Measurements from ENCODE around the gene KRCC1.
A peak's percentile ranks its signal among the peaks of the same experiment; 100 is the strongest.

KRCC1 gene

DNA sequence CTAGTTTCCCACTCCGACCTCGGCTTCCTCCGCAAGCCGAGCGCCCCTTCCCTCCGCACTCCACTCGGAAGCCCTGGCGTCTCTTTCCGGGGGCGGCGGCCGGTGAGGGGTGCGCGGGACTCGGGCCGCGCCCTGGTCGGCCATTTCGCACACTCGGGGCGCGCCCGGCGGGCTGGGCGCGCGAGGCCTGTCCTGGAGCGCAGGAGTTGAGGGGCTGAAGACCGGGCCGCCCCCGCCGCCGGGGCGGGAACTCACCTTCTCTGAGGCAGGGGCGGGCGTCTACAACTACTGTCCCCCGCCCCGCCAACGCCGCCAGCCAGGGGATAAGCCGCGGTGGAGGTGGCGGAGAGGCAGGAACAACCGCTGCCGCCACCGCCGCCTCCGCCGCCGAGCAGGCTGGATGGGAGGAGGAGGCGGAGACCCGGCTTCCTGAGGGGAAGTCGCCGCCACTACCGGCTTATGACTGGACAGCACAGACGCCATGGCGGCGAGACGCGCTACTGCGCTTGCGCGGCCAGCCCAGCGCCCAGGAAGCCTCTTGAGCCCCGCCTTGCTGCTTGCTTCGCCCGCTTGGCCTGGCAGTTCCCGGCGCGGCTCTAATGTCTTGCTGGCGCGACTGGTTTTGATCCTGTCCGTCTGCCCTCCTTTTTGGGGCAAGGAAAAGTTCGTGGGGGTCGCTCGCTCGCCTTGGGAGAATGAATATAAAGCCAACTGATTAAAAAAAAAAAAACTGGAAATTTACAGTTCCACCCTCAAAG, at the start of gene KRCC1:
KRCC1 (minus strand) TSS at position 413 of the 758 bp plus-strand sequence. CDS start 27,220 bp downstream, outside the sequence.
- DNase-seq: peak; percentile 93

DNA sequence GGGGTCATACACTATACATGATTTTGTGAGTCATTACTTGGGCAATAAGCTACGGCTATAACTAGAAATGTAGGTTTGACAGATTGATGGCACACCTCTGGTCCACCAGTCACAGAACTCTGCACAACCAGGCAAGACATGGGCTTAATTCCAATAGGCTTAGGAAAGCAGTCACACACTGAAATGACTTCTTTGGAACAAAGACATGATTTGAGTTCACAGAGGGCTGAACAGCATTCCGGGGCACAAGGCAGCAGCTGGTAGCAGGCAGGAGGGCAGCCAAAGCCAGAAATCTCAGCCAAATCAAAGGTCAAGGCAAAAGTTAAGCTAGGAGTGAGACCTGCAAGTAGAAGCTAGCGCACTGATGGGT, 44.9 kb upstream of the KRCC1 start:
- DNase-seq: no peak

DNA sequence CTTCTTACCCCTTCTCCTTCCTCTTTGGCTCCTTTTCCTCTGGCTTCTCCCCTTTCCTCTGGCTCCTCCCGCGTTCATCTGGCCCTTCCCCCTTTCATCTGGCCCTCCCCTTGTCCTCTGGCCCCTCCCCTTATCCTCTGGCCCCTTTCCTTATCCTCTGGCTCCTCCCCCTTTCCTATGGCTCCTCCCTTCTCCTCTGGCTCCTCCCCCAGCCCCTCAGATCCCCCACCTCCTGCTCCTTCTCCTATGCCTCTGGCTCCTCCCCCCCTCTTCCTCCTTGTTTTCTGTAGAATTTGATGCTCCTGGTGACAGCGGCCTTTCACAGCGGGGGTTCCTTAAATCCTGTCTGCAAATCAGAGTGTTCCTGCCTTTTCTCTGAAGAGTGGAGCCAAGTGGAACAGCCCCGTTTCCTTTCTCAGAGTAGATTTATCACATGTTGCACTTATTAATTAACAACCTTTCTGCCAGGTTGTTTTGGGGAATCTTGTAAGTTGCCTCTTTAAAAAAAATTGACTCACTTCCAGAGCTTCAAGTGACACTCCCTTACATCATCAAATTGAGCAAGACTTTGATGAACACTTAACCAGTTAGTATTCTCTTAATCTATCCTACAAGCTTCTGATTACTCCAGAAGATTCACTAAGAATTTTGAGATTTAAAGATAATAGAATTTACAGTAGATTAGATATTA, 44.4 kb upstream of the KRCC1 start:
- DNase-seq: no peak

DNA sequence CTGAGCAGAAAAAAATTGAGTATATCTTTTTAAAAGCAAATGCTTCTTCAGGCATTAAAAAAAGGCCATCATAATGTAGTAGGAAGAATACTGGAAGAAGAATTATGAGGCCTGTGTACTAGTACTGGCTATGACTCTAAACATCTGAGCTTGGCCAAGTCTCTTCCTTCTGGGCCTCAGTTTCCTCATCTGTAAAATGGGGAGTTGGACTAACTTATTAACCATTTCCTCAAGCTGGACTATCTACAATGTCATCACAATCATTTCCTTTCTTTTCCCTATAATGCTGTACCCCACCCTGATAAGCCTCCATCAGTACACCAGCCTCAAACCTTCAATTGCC, 42.9 kb upstream of the KRCC1 start:
- DNase-seq: no peak

DNA sequence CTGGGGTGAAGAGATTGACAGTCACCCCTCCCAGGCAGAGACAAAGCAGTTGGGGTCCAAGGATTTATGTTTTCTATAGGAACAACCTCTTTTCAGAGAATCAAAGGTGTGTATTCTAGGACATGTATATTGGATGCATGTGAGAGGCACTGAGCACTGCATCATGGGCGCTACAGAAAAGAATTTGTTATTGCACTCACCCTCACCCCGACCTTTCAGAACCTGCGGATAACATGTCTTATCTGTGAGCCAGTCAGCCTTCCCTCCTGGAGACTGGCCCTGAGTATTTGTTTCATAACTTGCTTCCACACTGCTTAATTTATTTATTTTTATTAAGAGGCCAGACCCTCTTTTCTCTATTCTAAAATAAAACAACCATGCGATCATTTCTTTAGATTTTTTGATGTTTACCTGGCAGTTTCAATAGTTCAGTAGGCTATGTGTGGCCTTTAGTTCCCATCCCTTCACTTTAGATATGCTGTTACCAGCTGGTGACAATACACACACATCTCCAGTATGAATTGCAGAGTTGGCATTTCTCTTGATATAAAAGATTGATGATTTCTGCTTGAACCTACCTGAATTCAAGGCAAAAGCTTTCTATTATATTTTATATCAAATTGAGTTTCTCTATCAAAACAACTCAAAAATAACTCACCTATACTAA, 42.4 kb upstream of the KRCC1 start:
- DNase-seq: no peak

DNA sequence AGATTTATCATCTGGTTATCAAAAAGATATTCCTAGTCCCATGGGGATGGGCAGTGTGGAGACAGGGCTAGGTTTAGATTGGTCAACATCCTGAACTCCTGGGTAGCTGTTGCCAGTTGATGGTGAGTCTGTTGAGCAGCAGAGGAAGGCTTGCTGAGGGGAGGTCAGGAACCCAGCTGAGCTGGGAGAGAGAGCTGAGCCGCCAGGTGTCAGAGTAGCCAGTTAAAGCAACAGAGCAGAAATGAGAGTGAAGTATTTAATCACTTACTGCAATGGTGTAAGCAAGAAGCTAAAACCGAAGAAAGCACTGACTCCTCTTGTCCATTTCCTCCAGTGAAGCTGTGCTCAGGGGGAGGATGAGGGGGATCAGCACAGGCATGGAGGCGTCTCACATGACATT, 41.6 kb upstream of the KRCC1 start:
- no peak for DNase-seq

DNA sequence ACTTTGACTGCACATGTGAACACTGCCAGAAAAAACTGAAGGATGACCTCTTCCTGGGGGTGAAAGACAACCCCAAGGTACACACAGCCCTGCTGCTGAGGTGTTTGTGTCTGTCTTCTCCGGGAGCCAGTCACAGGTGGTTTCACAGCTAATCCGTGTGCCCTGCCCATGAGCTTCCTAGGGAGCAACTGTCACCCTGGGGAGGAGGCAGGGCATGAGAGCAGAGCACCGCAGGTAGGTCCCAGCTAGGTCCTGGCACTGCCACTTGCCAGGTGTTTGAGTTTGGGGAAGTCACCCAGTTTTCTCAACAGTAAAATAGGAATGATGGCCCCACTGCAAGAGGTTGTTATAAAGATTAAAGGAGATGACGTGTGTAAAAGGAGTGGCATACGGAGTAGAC, 41.1 kb upstream of the KRCC1 start:
- no peak for DNase-seq

DNA sequence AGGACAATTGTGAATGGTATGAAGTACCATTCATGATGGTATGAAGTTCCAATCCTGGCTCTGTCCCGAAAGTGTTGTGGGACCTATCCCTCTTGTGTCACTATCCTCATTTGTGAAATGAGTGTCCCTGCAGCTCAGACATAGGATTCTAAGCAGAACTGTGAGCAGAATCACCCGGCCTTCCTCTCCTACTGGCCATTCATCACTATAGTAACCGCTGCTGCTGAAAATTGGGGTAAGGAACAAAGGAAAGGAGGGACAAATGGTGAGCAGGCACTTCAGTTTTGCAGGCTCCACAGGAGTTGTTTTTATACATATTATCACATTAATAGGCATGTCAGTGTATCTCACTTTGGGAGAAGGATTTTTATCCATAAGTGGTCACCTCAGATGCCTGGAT, 39.4 kb upstream of the KRCC1 start:
- DNase-seq: no peak

DNA sequence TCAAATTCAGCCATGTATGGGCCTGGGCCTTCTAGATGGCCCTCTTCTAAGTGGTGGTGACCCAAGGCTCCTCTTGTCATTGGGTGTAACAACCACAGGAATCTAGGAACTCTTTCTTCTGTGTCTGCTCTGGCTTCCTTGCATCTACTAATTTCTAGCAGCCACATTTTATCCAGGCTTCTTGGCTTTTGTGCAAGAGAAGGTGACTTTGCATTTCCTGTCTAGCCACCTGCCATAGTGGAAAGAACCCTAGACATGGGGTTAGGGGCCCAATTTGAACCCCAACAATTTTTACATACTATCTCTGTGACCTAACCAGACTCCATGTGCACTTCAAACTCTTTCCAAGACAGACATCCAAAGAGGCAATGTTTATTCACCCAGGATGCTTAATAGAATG, 37.2 kb upstream of the KRCC1 start:
- no peak for DNase-seq

DNA sequence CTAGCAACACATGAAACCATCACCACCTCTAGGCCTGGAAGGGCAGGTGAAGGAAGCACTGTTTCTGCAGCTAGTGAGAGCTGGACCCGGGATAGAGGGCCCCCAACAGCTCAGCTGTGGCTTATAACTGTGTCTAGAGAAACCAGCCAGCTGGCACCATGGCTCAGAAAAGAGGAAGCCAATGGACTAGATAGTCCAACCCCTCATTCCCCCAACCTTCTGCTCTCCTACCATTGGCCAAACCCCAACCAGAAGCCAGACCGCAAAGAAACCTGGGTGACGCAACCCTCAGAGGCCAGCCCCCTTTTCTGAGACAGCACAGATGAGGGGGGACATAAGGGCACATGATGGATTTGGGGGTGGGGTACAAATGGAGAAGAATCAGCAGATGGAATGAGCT, 36.4 kb upstream of the KRCC1 start:
- DNase-seq: no peak

DNA sequence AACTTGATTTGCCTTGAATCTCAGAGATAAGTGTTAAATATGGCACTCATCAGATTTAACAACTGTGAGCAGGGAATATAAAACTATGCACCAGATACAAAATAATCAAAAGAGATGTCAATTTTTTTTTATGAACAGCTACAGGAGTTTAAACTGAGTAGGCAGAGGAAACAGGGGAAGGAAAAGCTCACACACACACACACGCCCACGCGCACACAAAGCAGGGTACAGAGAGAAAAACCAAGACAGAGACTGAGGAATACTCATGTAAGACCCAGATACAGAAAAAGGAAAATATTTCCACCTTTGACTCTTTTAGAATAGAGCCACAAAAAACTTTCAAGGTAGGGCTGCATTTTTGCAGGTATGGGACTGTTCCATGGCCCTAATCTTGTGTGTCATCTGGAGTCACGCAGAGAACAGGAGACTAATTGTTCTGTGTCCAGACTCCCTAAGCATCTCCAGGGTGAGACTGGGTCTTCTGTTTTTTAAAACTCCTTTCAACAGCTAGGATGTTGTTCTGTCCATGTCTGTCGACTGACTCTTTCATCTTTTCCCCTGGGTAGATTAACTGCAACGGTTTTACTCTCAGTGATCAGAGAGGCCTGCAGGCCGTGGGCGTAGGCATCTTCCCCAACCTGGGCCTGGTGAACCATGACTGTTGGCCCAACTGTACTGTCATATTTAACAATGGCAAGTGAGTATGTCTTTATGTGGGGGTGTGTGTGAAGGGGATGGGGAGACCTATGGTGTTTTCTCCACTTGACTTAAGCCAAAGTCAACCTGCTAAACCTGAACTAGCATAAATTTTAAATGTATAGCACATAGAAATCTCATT, 35.1 kb upstream of the KRCC1 start:
- peak; percentile 53 for DNase-seq

DNA sequence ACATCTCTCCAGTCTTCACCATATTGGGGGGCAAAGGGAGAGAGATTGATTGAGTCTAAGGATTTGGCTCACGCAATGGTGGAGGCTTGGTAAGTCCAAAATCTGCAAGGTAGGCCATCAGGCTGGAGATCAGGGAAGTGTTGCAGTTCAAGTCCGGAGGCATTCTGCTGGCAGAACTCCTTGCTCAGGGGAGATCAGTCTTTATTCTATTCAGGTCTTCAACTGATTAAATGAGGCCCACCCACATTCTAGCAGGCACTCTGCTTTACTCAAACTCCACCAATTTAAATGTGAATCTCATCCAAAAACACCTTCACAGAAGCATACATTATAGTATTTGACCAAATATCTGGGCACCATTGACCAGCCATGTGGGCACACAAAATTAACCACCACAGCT, 33.4 kb upstream of the KRCC1 start:
- no peak for DNase-seq

DNA sequence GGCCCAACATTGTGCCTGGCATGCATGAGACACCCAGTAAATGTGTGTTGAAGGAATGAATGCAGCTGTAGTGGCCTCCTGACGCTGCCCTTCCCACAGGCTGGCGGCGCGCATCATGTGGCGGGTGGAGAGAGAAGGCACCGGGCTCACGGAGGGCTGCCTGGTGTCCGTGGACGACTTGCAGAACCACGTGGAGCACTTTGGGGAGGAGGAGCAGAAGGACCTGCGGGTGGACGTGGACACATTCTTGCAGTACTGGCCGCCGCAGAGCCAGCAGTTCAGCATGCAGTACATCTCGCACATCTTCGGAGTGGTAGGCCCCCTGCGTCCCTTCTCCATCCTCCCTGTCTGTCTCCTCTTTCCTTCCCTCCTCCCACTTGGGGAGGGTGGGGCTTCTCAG, 32.2 kb upstream of the KRCC1 start:
- no peak for DNase-seq

DNA sequence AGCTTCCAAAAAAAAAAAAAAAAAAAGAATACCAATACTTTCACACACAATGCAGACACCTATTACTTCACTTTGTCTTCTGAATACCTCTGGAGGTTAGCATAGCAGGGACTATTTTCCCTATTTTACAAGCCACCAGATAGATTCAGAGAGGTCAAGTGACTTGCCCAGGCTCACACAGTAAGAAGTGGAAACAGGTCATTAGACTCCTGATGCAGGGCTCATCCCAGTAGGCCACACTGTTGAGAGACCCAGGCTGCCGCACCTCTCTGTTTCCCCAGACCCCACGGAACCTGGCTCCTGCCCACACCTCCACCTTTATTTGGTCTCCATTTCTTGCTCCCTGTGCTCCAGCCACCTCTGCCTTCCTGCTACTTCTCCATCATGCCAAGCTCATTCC, 31.5 kb upstream of the KRCC1 start:
- no peak for DNase-seq

DNA sequence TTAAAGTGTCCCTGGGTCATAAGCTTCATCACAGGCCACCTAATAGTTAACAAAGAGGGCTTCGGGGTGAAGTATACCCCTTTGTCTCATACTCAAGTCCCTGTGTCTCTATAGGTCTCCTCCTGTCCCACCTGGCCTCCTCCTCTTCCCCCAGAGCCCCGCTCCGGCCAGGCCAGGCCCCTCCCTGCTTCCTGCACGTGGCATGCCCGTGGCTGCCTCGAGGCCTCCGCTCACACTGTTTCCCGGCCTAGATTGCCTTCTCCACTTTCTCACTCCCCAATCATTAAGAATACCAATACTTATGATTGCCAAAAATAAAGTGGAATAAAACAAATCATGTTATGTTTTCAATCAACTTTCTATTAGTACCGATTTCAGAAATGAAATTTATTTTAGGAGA, 30.8 kb upstream of the KRCC1 start:
- DNase-seq: no peak

DNA sequence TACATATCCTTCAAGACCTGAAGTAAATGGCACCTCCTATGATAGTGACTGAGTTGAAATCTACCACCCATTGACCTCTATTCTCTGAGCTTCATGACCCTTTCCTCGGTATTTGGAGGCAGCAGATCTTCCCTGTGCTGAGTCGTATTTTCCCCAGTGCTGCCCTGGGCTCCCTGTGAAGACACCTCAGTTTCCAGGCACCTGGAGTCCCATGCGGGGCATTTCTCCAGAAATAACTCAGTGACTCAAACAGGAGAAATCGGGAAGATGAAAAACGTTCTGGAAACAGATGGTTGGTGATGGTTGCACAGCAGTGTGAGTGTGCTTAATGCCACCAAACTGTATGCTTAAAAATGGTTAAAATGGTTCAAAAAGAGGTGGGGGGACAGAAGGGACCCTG, 30.0 kb upstream of the KRCC1 start:
- no peak for DNase-seq

DNA sequence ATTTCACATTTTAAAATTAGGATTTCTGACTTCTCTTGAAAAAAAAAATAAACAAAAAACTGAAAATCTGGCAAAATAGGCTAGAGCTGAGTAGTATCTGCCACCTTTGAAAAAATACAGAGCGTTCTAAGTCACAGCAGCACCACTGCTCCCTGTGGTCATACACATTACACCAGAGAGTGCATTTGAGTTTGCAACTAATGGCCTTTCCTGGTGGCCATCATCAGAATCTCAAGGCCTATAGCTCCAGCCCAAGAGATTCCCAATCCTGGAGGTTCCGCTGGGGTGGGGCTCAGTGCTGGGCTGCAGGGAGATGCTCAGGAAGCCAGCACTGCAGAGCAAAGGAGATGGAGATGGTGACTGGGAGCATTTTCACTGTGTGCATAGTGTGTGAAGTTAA, 29.5 kb upstream of the KRCC1 start:
- DNase-seq: no peak

DNA sequence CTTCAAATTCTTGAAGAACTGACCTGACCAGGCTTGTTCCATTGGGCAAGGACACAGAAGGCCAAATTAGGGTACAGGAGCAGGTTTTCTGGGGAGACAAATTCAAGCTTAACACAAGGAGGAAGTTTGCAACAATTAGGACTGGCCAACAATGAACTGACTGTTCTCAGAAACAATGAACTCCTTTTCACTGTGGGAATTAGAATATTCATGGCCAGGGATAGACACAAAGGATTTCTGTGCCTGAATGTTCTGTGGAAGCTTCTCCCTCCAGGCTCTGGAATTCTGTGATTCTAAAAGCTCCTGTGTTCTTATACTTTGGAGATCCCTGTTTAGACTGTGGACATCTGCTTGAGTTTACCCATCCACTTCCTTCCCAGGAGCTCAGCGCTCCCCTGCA, 27.2 kb upstream of the KRCC1 start:
- DNase-seq: no peak

DNA sequence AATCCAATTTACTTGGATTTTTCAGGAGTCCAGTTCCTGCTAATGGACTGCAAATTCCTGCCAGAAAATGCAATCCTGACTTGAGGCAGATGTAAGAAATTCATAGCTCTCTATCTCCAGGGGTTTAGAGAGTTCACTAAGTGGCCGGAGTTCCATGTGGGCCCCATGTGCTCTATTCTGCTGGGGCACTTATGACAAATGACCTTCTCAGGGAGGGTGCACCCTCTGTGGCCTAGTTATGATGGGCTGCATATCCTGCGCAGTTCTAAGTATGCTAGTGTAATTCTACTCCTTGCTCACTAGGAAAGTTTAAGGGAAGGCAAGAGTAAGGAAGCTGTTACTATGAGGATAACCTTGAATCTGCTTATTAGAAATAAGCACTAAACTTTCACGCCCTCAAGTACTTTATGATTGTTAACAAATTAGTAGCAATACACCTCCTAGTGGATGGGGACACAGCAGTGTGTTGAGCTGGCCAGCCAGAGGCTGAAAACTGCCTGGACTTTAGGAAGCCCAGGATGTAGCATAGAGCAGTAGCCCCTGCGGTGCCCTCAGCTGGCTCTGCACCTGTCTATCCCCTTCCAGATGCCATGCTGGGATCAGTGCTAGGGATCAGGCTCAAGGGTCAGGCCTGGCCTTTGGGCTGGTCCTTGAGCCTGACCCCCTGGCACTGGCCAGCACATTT, 26.5 kb upstream of the KRCC1 start:
- DNase-seq: no peak

DNA sequence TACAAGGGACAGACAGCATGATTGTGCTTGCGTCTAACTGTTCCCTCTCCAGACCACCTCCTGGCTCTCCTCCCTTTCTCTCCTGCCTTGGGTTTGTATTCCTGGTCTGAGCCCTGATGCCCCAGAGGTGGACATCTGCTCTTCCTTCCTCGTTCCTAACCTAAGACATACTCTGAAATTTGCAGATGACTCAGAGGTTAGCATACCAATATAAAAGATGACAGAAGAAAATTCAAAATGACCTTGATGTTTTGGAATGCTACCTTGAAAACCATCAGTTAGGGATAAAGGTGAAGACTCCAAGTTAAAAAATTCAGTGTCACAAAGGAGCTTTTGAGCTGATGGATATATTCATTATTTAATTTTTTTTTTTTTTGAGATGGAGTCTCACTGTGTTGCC, 25.0 kb upstream of the KRCC1 start:
- DNase-seq: no peak

DNA sequence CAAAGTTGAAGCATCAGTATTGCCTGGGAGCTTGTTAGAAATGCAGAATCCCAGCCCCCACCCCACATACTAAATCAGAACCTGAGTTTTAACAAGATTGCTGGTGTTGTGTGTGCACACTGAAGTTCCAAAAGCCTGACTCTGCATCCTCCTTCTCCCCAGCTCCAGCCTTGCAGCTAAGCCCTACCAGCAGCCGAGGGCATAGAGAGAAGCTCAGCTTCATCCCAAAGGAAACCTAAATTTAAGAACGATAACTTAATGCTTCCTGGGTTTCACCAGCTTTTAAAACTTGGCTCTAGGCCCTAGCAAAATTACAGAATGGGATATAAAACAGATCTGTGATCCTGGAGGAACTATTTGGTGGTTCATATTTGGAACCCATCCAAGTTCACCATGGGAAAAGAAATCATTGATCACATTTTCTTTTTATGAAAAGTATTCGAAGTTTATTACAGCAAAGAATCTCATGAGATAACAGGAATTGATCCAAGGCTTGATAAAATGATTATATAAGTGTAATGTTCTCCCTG, 23.1 kb upstream of the KRCC1 start:
- no peak for DNase-seq

DNA sequence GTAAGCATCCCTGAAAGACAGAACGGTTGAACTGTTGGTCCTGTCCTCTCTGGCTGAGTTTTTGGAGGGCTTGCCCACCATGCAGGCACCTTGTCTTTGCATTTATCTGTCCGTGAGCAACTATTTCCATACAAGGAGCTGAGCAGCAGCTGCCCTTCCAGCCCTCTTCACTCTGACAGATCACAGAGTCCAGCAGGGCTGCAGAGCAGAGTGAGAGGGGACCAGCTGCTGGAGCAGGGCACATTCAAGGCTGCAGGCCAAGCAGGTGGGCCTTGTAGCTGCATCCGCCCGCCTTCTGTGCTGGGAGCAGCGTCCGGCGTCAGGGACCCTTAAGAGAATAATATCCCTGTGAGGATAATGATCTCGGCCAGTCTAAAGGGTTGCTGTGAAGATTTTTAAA, 21.5 kb upstream of the KRCC1 start:
- no peak for DNase-seq

DNA sequence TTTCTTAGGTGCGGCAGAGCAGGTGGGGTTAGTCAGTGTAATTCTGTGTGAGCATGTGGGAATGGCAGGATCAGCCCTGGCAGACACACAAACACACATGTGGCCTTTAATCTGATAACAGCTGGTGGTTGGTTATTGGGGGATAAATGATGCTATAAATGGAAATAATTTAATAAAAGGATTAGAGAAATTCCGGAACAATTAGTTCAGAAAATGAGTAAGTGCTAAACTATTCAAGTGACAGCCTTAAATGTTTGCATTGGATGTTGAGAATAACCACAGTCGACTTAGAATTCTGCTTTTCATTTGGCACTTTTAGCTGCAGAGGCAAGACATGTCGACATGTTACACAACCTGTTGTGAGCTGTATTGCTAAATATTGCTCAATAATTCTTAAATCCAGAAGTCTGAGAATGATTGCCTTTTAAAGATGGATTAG, 19.3 kb upstream of the KRCC1 start:
- DNase-seq: no peak

Data from activated naive CD4-positive, alpha-beta T cell treated with anti-CD3 and anti-CD28 coated beads, Interleukin-2, amount 50 U/mL, for 16 hours (primary cell).